ENCODE measurements around the gene TNF. TPM values are rescaled to one million over a fixed set of nuclear protein-coding genes. Genes with fewer than 3 reads are reported as not detected.

The TNF gene
- polyA plus RNA-seq, 1 experiment: not detected

- H3K4me3 ChIP-seq (ENCODE audit: low read depth, low read length): no peak overlapping the region
- POLR2A ChIA-PET: interaction anchor here (1.4 to 4.5 kb wide), 3 partner anchors 12 to 15 kb away, joined by 4 to 24 read pairs (median 7); partner anchors contain the start of gene DDX39B
- no peak for DNase-seq (ENCODE audit: low read depth, low spot score)
- no peaks in the 10 kb centered on the region for H3K9me3 ChIP-seq (ENCODE audit: control insufficient read depth, insufficient read depth, low read length)
- H3K27ac ChIP-seq (ENCODE audit: low read depth, low read length): peak overlapping the region; percentile 21
- CTCF ChIA-PET: interaction anchor here (0.7 to 2.0 kb wide), 3 partner anchors 37 to 666 kb away, joined by 3 to 4 read pairs (median 4); no protein-coding TSS in a partner anchor
- TF ChIP-seq CTCF (IDR thresholded peaks at IDR 0.05; ENCODE audit: low read depth, low read length): no peak
- no peaks in the 10 kb centered on the region for H3K27me3 ChIP-seq (ENCODE audit: control insufficient read depth, insufficient read depth, low read length)
Measured at GRCh38 chr6:31529329-31530150, 45.8 kb upstream of the TNF start.

DNA sequence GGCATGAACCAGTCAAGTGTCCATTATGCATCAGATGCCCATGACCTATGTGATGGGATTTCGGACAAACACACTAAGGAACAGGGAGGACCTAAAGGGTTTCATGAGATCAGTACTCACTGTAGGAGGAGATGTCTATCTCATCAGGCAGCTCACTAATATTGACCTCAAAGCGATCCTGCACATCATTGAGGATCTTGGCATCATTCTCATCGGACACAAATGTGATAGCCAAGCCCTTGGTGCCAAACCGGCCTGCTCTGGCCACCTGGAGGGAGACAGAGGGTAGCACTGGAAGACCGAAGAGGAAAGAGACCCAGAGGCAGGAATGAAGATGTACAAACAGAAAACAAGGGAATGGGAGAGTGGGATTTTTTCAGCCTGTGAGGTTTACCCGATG, 44.7 kb upstream of the TNF start:
- ChIA-PET POLR2A (interaction anchor here (2.5 kb wide), 1 partner anchor 11 kb away, joined by 12 read pairs; the partner anchor contains the start of gene DDX39B), CTCF (interaction anchor here (2.0 kb wide), 1 partner anchor 38 kb away, joined by 4 read pairs; no protein-coding TSS in a partner anchor)
- no peaks in the 10 kb centered on the region for H3K9me3 ChIP-seq (ENCODE audit: control insufficient read depth, insufficient read depth, low read length)
- H3K27ac ChIP-seq (ENCODE audit: low read depth, low read length): no peak overlapping the region
- H3K27me3 ChIP-seq (ENCODE audit: control insufficient read depth, insufficient read depth, low read length): no peaks in the 10 kb centered on the region
- no peak for DNase-seq (ENCODE audit: low read depth, low spot score)
- no peak for TF ChIP-seq CTCF (IDR thresholded peaks at IDR 0.05; ENCODE audit: low read depth, low read length)
- H3K4me3 ChIP-seq (ENCODE audit: low read depth, low read length): no peak overlapping the region

DNA sequence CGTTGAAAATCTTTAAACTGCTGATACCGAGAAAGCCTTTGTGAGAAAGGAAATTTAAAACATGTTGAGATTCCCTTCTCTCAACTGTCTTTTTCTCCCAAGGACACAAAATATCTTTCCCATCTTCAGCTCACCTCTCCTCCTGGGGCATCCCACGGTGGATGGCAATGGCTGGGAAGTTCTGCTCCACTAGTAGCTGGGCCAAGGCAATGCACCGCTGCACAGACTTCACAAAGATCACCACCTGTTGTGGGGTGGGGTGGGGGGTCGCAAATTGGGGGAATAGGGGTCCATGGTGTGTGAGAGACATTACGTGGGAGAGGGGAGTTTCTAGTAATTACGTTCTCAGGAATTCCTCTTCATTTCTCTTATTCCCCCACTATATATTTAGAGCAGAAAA, 44.2 kb upstream of the TNF start:
- Histone ChIP-seq H3K4me3 (ENCODE audit: low read depth, low read length) (no peak overlapping the region), H3K9me3 (ENCODE audit: control insufficient read depth, insufficient read depth, low read length) (no peaks in the 10 kb centered on the region), H3K27me3 (ENCODE audit: control insufficient read depth, insufficient read depth, low read length) (no peaks in the 10 kb centered on the region), H3K27ac (ENCODE audit: low read depth, low read length) (no peak overlapping the region)
- ChIA-PET CTCF (interaction anchor here (1.0 to 2.0 kb wide), 3 partner anchors 15 to 67 kb away, joined by 3 to 5 read pairs (median 4); partner anchors contain the start of gene ATP6V1G2), POLR2A (interaction anchor here (0.9 to 2.5 kb wide), 3 partner anchors 10 to 36 kb away, joined by 3 to 12 read pairs (median 3); partner anchors contain the start of gene DDX39B)
- DNase-seq (ENCODE audit: low read depth, low spot score): no peak
- no peak for TF ChIP-seq CTCF (IDR thresholded peaks at IDR 0.05; ENCODE audit: low read depth, low read length)

GRCh38 chr6:31531771-31532643, 43.4 kb upstream of the TNF start:
- no peak for DNase-seq (ENCODE audit: low read depth, low spot score)
- no peak for TF ChIP-seq CTCF (IDR thresholded peaks at IDR 0.05; ENCODE audit: low read depth, low read length)
- ChIA-PET CTCF (interaction anchor here (1.0 to 1.3 kb wide), 2 partner anchors 14 to 66 kb away, joined by 3 to 5 read pairs; partner anchors contain the start of gene ATP6V1G2), POLR2A (interaction anchor here (0.9 to 2.5 kb wide), 4 partner anchors 8 to 37 kb away, joined by 3 to 12 read pairs (median 3); partner anchors contain the start of gene DDX39B)
- no peaks in the 10 kb centered on the region for H3K9me3 ChIP-seq (ENCODE audit: control insufficient read depth, insufficient read depth, low read length)
- no peak overlapping the region for H3K4me3 ChIP-seq (ENCODE audit: low read depth, low read length)
- H3K27ac ChIP-seq (ENCODE audit: low read depth, low read length): peak overlapping the region; percentile 11
- H3K27me3 ChIP-seq (ENCODE audit: control insufficient read depth, insufficient read depth, low read length): no peaks in the 10 kb centered on the region
